ENCODE results near the gene CAVIN2. TPM values are rescaled to one million over a fixed set of nuclear protein-coding genes. Genes with fewer than 3 reads are reported as not detected.

Gene CAVIN2
- total RNA-seq, 1 donor from 2014 or later = 182 TPM

GRCh38 chr2:191832668-191833067 is 14.2 kb downstream of the CAVIN2 start:
- DNase-seq = no peak
- Histone ChIP-seq H3K36me3 (peaks cover 32% of the 10 kb centered on the region), H3K4me1 (peaks cover 15% of the 10 kb centered on the region), H3K9me3 (no peaks in the 10 kb centered on the region), H3K4me3 (no peak overlapping the region), H3K27ac (no peak overlapping the region), H3K27me3 (ENCODE audit: low read depth) (no peaks in the 10 kb centered on the region)
- TF ChIP-seq, protein P1, sequence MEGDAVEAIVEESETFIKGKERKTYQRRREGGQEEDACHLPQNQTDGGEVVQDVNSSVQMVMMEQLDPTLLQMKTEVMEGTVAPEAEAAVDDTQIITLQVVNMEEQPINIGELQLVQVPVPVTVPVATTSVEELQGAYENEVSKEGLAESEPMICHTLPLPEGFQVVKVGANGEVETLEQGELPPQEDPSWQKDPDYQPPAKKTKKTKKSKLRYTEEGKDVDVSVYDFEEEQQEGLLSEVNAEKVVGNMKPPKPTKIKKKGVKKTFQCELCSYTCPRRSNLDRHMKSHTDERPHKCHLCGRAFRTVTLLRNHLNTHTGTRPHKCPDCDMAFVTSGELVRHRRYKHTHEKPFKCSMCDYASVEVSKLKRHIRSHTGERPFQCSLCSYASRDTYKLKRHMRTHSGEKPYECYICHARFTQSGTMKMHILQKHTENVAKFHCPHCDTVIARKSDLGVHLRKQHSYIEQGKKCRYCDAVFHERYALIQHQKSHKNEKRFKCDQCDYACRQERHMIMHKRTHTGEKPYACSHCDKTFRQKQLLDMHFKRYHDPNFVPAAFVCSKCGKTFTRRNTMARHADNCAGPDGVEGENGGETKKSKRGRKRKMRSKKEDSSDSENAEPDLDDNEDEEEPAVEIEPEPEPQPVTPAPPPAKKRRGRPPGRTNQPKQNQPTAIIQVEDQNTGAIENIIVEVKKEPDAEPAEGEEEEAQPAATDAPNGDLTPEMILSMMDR (IDR thresholded peaks at IDR 0.05) = no peak
- ATAC-seq = no peak
- intact Hi-C loops (cut with DNase I) = no loop called here

- no peaks in the 10 kb centered on the region for H3K9me3 ChIP-seq
- H3K4me3 ChIP-seq = no peak overlapping the region
- TF ChIP-seq, protein P1 (IDR thresholded peaks at IDR 0.05) = no peak
- H3K36me3 ChIP-seq = peaks cover 24% of the 10 kb centered on the region
- DNase-seq (no peak), ATAC-seq (peak; percentile 28 to 35)
- H3K27ac ChIP-seq = no peak overlapping the region
- no peaks in the 10 kb centered on the region for H3K27me3 ChIP-seq (ENCODE audit: low read depth)
- intact Hi-C loops (cut with DNase I) = no loop called here
- peaks cover 6% of the 10 kb centered on the region for H3K4me1 ChIP-seq
Observed at GRCh38 chr2:191831410-191831994, 15.4 kb downstream of the CAVIN2 start.

DNA sequence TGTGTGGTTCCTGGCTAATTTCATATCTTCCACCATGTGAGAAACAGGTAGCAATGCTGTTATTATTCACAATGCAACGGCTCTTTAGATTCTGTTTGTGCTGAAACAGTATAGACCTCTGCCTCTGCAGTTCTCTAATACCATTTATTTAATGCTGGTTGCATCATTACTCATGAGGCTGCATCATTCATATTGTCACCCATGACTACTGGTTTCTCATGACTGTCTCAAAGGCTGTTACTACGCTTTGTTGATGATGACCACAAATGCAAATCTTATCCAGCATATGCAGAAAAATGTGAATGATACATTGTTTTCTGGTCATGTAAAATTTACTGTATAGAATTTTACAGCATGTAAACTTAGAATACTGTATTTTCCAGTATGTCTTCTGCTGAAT is 22.5 kb downstream of the CAVIN2 start:
- Histone ChIP-seq H3K9me3 (no peaks in the 10 kb centered on the region), H3K4me3 (no peak overlapping the region), H3K4me1 (no peaks in the 10 kb centered on the region), H3K27me3 (ENCODE audit: low read depth) (no peaks in the 10 kb centered on the region), H3K36me3 (no peaks in the 10 kb centered on the region), H3K27ac (no peak overlapping the region)
- TF ChIP-seq, protein P1 (IDR thresholded peaks at IDR 0.05) = no peak
- ATAC-seq (no peak), DNase-seq (no peak)
- intact Hi-C loops (cut with DNase I) = no loop called here

GRCh38 chr2:191821078-191821477 is 25.8 kb downstream of the CAVIN2 start:
- H3K27me3 ChIP-seq (ENCODE audit: low read depth) = no peaks in the 10 kb centered on the region
- TF ChIP-seq, protein P1 (IDR thresholded peaks at IDR 0.05) = no peak
- intact Hi-C loops (cut with DNase I) = no loop called here
- H3K9me3 ChIP-seq = no peaks in the 10 kb centered on the region
- no peaks in the 10 kb centered on the region for H3K4me1 ChIP-seq
- H3K36me3 ChIP-seq = no peaks in the 10 kb centered on the region
- DNase-seq (no peak), ATAC-seq (no peak)
- no peak overlapping the region for H3K4me3 ChIP-seq
- no peak overlapping the region for H3K27ac ChIP-seq

GRCh38 chr2:191818725-191819350 is 28.1 kb downstream of the CAVIN2 start:
- intact Hi-C loops (cut with DNase I) = no loop called here
- ATAC-seq (no peak), DNase-seq (no peak)
- Histone ChIP-seq H3K27me3 (ENCODE audit: low read depth) (no peaks in the 10 kb centered on the region), H3K4me3 (no peak overlapping the region), H3K36me3 (no peaks in the 10 kb centered on the region), H3K27ac (no peak overlapping the region), H3K4me1 (no peaks in the 10 kb centered on the region), H3K9me3 (no peaks in the 10 kb centered on the region)
- TF ChIP-seq, protein P1 (IDR thresholded peaks at IDR 0.05) = no peak

Data from lower lobe of right lung (tissue), 2 donors.